ENCODE data around the gene TMEM42. TPM values are rescaled to one million over a fixed set of nuclear protein-coding genes. Genes with fewer than 3 reads are reported as not detected.
"Not testable (repeated sequence)": the region's sequence is repeated elsewhere in the genome, so short reads cannot be mapped to it uniquely, and the experiment has no call there.

Gene TMEM42
- total RNA-seq, 1 experiment from 2014 or later: 15.0 TPM

DNA sequence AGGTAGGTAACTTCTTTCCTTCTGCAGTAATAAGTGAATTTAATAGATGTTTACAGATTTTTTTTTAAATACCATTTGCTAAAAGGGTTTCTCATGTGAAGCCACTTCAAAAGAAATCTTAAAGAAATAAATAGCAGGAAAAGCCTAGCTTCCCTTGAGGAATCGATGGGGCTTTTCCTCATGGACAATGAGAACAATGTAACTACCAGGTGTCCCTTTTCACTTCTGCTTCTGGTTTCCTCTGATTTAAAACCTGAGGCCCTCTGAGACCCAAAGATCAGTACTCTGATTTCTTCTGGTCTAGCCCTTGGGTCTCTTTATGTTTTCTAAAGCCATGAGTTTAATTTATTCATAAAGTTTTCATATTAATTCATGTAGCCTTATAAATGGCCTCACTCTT, 13.1 kb upstream of the TMEM42 start (continued):
- TF ChIP-seq AR (CRISPR knock-in tag; IDR thresholded peaks at IDR 0.05): no peak
- TF ChIP-seq, protein P1, sequence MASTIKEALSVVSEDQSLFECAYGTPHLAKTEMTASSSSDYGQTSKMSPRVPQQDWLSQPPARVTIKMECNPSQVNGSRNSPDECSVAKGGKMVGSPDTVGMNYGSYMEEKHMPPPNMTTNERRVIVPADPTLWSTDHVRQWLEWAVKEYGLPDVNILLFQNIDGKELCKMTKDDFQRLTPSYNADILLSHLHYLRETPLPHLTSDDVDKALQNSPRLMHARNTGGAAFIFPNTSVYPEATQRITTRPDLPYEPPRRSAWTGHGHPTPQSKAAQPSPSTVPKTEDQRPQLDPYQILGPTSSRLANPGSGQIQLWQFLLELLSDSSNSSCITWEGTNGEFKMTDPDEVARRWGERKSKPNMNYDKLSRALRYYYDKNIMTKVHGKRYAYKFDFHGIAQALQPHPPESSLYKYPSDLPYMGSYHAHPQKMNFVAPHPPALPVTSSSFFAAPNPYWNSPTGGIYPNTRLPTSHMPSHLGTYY (CRISPR knock-in tag; IDR thresholded peaks at IDR 0.05): no peak
- TF ChIP-seq CBFB (CRISPR knock-in tag; IDR thresholded peaks at IDR 0.05; ENCODE audit: low read depth): no peak
- TF ChIP-seq, protein P2, sequence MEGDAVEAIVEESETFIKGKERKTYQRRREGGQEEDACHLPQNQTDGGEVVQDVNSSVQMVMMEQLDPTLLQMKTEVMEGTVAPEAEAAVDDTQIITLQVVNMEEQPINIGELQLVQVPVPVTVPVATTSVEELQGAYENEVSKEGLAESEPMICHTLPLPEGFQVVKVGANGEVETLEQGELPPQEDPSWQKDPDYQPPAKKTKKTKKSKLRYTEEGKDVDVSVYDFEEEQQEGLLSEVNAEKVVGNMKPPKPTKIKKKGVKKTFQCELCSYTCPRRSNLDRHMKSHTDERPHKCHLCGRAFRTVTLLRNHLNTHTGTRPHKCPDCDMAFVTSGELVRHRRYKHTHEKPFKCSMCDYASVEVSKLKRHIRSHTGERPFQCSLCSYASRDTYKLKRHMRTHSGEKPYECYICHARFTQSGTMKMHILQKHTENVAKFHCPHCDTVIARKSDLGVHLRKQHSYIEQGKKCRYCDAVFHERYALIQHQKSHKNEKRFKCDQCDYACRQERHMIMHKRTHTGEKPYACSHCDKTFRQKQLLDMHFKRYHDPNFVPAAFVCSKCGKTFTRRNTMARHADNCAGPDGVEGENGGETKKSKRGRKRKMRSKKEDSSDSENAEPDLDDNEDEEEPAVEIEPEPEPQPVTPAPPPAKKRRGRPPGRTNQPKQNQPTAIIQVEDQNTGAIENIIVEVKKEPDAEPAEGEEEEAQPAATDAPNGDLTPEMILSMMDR (IDR thresholded peaks at IDR 0.05): no peak
- no peak for TF ChIP-seq ZNF121 (CRISPR knock-in tag; IDR thresholded peaks at IDR 0.05)
- TF ChIP-seq RELA (CRISPR knock-in tag; IDR thresholded peaks at IDR 0.05; ENCODE audit: borderline replicate concordance): no peak

GRCh38 chr3:44856663-44857062, 5.0 kb upstream of the TMEM42 start:
- H3K9me3 Mint-ChIP-seq; H3K4me3 Mint-ChIP-seq; POLR2A ChIA-PET; H3K27ac Mint-ChIP-seq; ATAC-seq; CTCF ChIA-PET; DNase-seq (ENCODE audit: low spot score); H3K4me1 Mint-ChIP-seq; H3K27me3 Mint-ChIP-seq (ENCODE audit: low read depth): not testable (repeated sequence)
- H3K36me3 Mint-ChIP-seq: peaks cover 23% of the 10 kb centered on the region

- no peaks in the 10 kb centered on the region for H3K9me3 Mint-ChIP-seq
- no peak for ATAC-seq
- TF ChIP-seq, protein P3, sequence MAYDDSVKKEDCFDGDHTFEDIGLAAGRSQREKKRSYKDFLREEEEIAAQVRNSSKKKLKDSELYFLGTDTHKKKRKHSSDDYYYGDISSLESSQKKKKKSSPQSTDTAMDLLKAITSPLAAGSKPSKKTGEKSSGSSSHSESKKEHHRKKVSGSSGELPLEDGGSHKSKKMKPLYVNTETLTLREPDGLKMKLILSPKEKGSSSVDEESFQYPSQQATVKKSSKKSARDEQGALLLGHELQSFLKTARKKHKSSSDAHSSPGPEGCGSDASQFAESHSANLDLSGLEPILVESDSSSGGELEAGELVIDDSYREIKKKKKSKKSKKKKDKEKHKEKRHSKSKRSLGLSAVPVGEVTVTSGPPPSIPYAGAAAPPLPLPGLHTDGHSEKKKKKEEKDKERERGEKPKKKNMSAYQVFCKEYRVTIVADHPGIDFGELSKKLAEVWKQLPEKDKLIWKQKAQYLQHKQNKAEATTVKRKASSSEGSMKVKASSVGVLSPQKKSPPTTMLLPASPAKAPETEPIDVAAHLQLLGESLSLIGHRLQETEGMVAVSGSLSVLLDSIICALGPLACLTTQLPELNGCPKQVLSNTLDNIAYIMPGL (CRISPR knock-in tag; IDR thresholded peaks at IDR 0.05): no peak
- no peak for TF ChIP-seq NFATC4 (CRISPR knock-in tag; IDR thresholded peaks at IDR 0.05)
- TF ChIP-seq ELF4 (CRISPR knock-in tag; IDR thresholded peaks at IDR 0.05; ENCODE audit: low read depth): no peak
- no peak for TF ChIP-seq JAZF1 (CRISPR knock-in tag; IDR thresholded peaks at IDR 0.05)
- no peak for TF ChIP-seq ZNF138 (CRISPR knock-in tag; conservative IDR thresholded peaks at IDR 0.05)
- no peak for TF ChIP-seq AR (CRISPR knock-in tag; IDR thresholded peaks at IDR 0.05)
- no peak for TF ChIP-seq TP53 (CRISPR knock-in tag; IDR thresholded peaks at IDR 0.05)
- no peak for TF ChIP-seq ZNF317 (CRISPR knock-in tag; IDR thresholded peaks at IDR 0.05; ENCODE audit: borderline replicate concordance, low read depth)
- no peak for TF ChIP-seq RORB (CRISPR knock-in tag; IDR thresholded peaks at IDR 0.05)
- H3K36me3 Mint-ChIP-seq: no peaks in the 10 kb centered on the region
- no peak overlapping the region for H3K27ac Mint-ChIP-seq
- DNase-seq (ENCODE audit: low spot score): no peak
- H3K4me1 Mint-ChIP-seq: peaks cover 7% of the 10 kb centered on the region
- no peak overlapping the region for H3K4me3 Mint-ChIP-seq
- POLR2A ChIA-PET: no interaction called here
- CTCF ChIA-PET: interaction anchor here (1.4 kb wide), 1 partner anchor 54 kb away, joined by 4 read pairs; no protein-coding TSS in a partner anchor
- H3K27me3 Mint-ChIP-seq (ENCODE audit: low read depth): no peaks in the 10 kb centered on the region
These were observed 1.6 kb upstream of the TMEM42 start for GRCh38 chr3:44860117-44860516.
